Activated CD4-positive, alpha-beta T cell treated with anti-CD3 and anti-CD28 coated beads, Interleukin-2, amount 50 U/mL, for 16 hours (primary cell): Measurements from ENCODE around the gene CHST13.

Source experiments
- DNase-seq: peaks from one replicate; pipeline ENCODE4 v3.0.0-alpha.2; 2020

The CHST13 gene

DNA sequence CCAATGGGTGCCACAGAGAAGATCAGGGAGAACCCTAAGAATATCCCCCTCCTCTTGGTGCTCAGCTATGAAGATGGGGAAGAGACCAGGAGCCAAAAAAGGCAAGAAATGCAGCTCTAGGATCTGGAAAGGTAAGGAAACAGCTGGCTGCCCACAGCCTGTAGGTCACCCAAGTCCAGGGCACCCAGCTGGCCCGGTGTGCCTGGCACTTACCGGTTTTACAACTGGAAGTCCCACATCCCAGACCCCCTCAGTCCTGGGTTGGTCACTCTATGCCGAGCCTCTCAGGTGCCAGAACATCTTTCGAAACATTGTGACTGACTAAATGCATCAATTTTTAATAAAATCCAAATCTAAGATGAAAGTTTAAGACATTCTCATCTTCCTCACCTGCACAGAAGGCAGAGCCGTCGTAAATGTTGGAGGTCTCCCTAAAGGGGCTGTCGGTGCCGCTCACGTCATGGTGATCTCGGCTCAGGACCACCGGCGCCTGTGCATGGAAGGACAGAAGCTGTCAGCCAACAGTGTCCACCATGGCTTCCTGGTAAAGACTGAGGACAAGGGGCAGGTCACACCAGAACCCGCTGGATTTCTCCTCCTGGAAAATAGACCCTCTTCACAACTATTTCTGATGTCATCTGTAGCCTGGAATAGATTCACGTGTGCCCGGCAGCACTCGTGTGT is 34.9 kb upstream of the CHST13 start:
- no peak for DNase-seq

- DNase-seq, result no peak
Measured at GRCh38 chr3:126490619-126491018, 33.3 kb upstream of the CHST13 start.

DNA sequence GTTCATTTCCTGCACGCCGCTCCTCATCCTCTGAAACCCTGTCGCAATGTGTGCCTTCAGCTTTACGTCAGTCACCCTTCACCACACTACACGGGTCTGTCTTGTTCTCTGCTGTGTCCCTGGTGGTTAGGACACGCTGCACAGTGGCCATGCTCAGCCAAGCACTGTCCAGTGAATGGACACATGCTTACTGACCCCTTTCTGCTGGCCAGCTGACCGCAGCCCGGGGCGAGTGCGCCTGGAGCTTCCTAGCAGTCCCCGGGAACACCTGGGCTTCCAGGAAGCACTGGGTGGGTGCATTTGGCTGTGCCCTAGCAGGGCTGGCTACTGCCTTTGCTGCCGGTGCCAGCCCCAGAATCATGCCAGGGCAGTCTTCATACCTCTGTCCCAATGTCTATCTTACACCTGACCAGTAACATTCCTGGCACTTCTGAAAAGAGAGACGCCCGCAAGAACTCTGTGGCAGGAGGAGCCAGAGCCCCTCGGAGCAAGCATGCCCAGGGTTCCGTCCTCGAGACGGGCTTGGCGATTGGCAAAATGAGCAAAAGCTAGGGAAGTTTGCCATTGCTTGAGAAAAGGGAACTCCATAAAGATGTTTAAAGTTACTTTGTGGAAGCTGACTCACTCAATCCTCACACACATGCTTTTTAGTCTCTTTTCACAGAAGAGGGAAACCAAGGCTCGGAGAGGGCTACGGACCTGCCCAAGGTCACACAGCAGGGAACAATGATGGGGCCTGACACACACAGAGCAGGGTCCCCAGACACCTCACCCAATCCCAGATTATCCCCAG is 32.5 kb upstream of the CHST13 start:
- no peak for DNase-seq

GRCh38 chr3:126493051-126493450 is 30.9 kb upstream of the CHST13 start:
- no peak for DNase-seq

DNA sequence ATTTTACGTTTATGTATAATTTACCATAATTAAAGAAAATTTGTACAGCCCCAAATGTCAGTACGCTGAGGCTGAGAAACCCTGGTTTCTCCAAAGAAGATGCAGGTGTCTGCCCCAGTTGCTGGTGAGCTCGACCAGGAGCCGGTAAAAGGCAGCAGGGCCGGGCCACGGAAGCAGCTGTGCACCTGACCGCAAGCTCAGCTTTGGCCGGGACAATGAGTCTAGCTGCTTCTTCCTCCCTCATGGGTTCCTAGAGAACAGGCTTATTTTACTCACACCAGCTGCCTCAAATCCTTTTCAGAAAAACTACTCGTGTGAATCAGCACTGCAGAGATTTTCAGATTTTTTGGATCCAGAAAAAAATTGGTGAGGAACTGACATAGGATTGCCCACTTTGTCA is 30.2 kb upstream of the CHST13 start:
- peak; percentile 10 for DNase-seq

- DNase-seq, result no peak
Measured at GRCh38 chr3:126494204-126494969, 29.6 kb upstream of the CHST13 start.

- DNase-seq, result no peak
Measured at GRCh38 chr3:126494970-126495230, 29.1 kb upstream of the CHST13 start.

GRCh38 chr3:126495786-126496185 is 28.2 kb upstream of the CHST13 start:
- no peak for DNase-seq

- DNase-seq, result no peak
Measured at GRCh38 chr3:126496894-126497850, 26.8 kb upstream of the CHST13 start.

GRCh38 chr3:126497956-126498355 is 26.0 kb upstream of the CHST13 start:
- no peak for DNase-seq

DNA sequence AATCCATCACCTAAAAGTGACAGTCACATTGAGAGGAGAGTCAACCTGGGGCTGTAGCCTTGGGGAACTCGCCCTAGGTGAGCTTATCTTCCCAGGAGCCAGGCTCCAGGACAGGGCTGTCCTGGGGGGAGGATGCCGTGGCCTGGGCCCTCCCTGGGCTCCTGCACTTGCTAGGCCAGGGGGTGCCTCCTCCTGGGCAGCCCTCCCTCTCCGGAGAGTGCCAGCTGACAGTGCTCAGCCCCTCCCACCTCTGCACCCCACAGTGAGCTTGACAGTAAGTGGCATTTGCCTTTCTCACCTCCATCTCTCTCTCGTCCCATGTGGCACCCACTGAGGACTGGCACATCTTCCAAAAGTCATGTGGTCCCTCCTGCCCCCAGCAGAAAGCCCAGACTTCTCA is 25.5 kb upstream of the CHST13 start:
- no peak for DNase-seq

DNA sequence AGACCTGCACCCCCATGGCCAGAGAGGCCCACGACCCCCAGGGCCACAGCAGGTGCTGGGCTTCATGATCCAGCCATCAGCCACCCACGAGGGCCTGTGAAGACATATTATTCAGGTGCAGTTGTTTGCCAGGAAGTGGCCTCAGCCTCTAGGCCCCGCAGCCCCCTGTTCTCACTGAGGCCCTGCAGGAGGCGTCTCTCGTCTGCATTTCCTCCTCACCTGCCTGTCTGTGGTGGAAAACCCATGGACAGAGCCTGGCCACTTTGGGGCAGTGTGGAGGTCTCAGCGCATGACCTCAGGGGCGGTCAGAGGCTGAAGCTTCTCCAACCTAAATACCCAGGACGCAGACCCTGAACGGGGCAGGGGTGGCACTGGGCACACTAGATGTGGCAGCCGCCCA is 25.0 kb upstream of the CHST13 start:
- no peak for DNase-seq

DNA sequence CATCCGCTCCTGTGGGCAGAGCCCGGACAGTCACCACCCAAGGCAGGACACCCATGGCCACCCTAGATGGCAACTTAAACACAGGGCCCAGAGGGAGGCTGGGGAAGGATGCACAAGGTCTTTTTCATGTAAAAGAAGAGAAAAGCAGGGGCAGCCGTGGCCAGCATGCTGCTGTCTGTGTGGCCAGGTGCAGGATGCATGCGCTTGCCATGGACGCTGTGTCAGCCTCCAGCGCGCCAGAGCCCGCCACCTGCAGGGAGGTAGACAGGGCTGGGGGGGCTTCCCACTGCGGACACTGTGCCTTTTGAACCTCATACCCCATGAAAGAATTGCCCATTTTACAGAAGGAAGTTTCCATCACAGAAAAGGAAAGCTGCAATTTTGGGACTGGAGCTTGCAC is 24.6 kb upstream of the CHST13 start:
- DNase-seq, result no peak

DNA sequence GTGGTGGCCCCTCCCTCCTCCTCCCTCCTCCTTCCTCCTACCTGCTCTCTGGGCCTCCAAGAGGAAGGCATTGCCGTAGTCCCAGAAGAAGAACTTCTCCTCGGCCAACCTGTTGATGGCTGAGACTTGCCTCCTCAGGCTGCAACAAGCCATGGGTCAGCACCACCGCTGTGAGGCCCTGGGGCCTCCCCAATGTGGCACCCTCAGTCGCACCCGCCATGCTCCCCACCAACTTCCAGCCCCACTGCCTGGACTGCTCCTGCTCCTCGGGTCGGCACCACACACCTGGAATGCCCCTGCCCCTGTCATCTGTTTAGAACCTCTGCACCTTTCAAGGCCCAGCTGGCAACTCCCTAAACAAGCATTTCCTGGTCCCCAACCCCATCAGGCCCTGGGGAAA is 23.9 kb upstream of the CHST13 start:
- no peak for DNase-seq

- DNase-seq, result no peak
Measured at GRCh38 chr3:126501054-126501453, 22.9 kb upstream of the CHST13 start.

DNA sequence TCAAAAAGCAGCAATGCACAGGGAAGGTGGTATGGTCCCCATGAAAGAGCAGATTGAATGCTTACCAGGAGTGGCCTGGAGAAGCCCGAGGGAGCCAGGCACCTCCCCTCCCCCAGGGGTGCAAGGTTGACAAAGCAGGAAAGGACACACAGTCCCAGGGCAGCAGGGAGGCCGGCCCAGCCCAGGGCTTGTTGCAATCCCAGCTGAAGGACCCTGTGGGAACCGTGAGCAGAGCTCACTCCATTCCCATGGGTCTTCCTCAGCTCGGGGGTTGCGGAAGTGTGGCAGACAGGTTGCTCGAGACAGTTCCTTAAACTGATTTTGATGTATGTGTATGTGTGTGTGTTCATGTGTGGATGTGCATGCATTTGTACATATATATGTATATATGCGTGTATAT is 22.2 kb upstream of the CHST13 start:
- no peak for DNase-seq

DNA sequence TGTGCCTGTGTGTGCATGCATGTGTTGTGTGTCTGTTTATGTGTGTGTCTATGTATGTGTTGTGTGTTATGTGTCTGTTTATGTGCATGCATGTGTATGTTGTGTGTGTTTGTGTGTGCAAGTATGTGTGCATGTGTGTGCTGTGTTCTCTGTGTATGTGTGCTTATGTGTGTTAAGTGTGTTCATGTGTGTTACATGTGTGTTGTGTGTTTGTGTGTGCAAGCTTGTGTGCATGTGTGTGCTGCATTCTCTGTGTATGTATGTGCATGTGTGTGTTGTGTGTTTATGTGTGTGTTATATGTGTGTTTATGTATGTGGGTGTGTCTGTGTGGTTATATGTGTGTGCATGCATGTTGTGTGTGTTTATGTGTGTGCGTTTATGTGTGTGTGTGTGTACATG is 21.3 kb upstream of the CHST13 start:
- no peak for DNase-seq

DNA sequence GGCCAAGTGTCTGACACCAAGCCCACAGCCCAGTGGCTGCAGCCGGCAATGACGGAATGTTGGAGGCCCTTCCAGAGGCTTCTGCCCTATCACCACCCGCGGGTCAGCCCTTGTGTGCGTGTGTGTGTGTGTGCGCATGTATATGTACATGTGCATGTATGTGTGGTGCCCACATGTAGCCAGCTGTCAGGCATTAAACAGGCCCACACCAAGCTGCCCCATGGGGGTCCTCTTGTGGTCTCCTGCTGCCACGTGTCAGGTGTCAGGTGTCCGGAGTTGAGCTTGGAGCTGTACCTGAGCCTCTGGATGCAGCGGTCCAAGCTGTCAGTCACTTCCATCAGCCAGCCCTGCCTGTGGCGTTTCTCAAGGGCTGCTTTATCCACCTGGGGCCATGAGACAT is 20.3 kb upstream of the CHST13 start:
- no peak for DNase-seq

- no peak for DNase-seq
Measured at GRCh38 chr3:126507886-126508285, 16.1 kb upstream of the CHST13 start.

- DNase-seq, result no peak
Measured at GRCh38 chr3:126508564-126508964, 15.4 kb upstream of the CHST13 start.

DNA sequence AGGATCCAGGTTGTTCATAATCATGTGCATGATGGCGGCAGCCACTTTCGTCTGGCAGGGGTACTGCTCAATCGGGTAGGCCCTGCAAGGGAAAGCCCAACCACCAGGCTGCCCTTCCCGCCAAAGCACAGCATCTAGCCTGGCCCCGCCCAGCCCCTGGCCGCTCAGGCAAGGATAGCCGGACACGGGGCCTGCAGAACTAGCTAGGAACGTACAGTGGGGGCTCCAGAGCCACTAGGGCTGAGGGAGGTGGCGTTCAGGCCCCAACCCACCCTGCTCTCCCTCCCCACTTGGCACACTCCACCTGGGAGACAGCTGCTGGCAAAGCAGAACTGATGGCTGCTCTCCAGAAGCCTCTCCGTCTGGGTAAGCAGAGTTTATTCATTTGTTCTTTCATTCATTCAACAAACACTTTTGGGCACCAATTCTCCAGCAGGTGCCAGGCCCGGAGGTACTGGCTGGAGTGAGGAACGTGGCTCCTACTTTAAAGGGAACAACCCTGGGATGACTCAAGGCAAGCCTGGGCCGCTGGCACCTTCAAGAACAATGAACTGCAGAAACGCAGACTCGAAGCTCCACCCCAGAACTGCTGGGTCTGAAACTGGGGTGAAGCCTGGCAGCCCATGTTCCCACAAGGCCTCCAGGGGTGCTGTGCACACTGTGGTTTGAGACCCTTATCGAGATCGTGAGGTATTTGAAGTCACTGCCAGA is 14.2 kb upstream of the CHST13 start:
- DNase-seq, result no peak

- no peak for DNase-seq
Measured at GRCh38 chr3:126510308-126510910, 13.5 kb upstream of the CHST13 start.
